ENCODE measurements around the gene KLHDC7B. TPM values are rescaled to one million over a fixed set of nuclear protein-coding genes. Genes with fewer than 3 reads are reported as not detected.

KLHDC7B gene
- total and polyA plus RNA-seq, 2 of the 13 experiments (the other 11 are each of a cell fraction or from before 2014, with no cell fraction given), result 0.11 TPM; not detected in 1

GRCh38 chr22:50525104-50525857 is 20.4 kb upstream of the KLHDC7B start, which contains the start of gene SCO2 (continued):
- TF ChIP-seq ZFP91 (CRISPR knock-in tag; IDR thresholded peaks at IDR 0.05; ENCODE audit: borderline replicate concordance) (peak; percentile 84; the same call in 1 of the 2 replicates), ZNF136 (CRISPR knock-in tag; IDR thresholded peaks at IDR 0.05; ENCODE audit: low read depth) (peak; percentile 81), CBX5 (CRISPR knock-in tag; IDR thresholded peaks at IDR 0.05; ENCODE audit: borderline replicate concordance) (0 out of 2 replicates have a peak, but pooled peaks have one; percentile 0), ATF5 (CRISPR knock-in tag; IDR thresholded peaks at IDR 0.05; ENCODE audit: low read depth) (no peak; the same call in 1 of the 2 replicates), EHMT2 (IDR thresholded peaks at IDR 0.05; ENCODE audit: borderline replicate concordance, low read depth, low read length) (no peak), THAP8 (CRISPR knock-in tag; IDR thresholded peaks at IDR 0.05; ENCODE audit: borderline replicate concordance) (peak; percentile 92; the same call in 1 of the 2 replicates), HCFC1 (IDR thresholded peaks at IDR 0.05; ENCODE audit: low read depth, low read length) (peak; percentile 34; the same call in 1 of the 2 replicates), SNAI1 (CRISPR knock-in tag; IDR thresholded peaks at IDR 0.05; ENCODE audit: borderline replicate concordance) (0 out of 2 replicates have a peak, but pooled peaks have one; percentile 58), IRF2 (CRISPR knock-in tag; IDR thresholded peaks at IDR 0.05) (peak; percentile 60; the same call in 1 of the 2 replicates), BRCA1 (CRISPR knock-in tag; IDR thresholded peaks at IDR 0.05) (no peak), SP4 (CRISPR knock-in tag; IDR thresholded peaks at IDR 0.05) (peak; percentile 57; the same call in 1 of the 2 replicates), SIX4 (CRISPR knock-in tag; IDR thresholded peaks at IDR 0.05) (no peak), ZNF274 (CRISPR knock-in tag; IDR thresholded peaks at IDR 0.05) (peak; percentile 84), ZBTB3 (CRISPR knock-in tag; IDR thresholded peaks at IDR 0.05; ENCODE audit: borderline replicate concordance, low read depth) (0 out of 2 replicates have a peak, but pooled peaks have one; percentile 65), FOXO1 (CRISPR knock-in tag; IDR thresholded peaks at IDR 0.05) (0 out of 2 replicates have a peak, but pooled peaks have one; percentile 16), ZNF512B (CRISPR knock-in tag; IDR thresholded peaks at IDR 0.05; ENCODE audit: borderline replicate concordance) (no peak), THAP11 (CRISPR knock-in tag; IDR thresholded peaks at IDR 0.05) (peak; percentile 74), HDAC1 (CRISPR knock-in tag; IDR thresholded peaks at IDR 0.05) (peak; percentile 76; the same call in 1 of the 2 replicates), TCF7L2 (IDR thresholded peaks at IDR 0.05; ENCODE audit: low read depth, low read length) (no peak)
